A673 (cell line): Measurements from ENCODE around the gene LPIN2. TPM values are rescaled to one million over a fixed set of nuclear protein-coding genes. Genes with fewer than 3 reads are reported as not detected.

Source experiments
- BruUV-seq: library from RNA; stranded (reverse); fragments of 400-500 nt; replicated peaks from 2 replicates; lab custom pipeline; 2021; lab: Mats Ljungman, UMichigan
- CTCF ChIA-PET: fragments of 300-600 bp; sonication (Branson Sonifier 250); formaldehyde crosslinking; loops from one replicate; lab custom pipeline; 2022; ENCODE audit warnings: antibody characterized with exemption; lab: Charles Lee
- POLR2A ChIA-PET: fragments of 300-600 bp; sonication (Branson Sonifier 250); formaldehyde crosslinking; loops from one replicate; lab custom pipeline; 2022; ENCODE audit warnings: antibody characterized with exemption; ENCODE audit not compliant: low non-redundant PET; lab: Charles Lee
- DNase-seq: peaks from one replicate; pipeline ENCODE4 v3.0.0-alpha.2; 2015; ENCODE audit warnings: low spot score
- H3K27ac ChIP-seq: fragments of 200-600 bp; sonication (generic); 2 replicates; pipeline ENCODE4 v1.5.1; 2016; ENCODE audit warnings: mixed run types, low read depth, mild to moderate bottlenecking, mixed read lengths, antibody characterized with exemption, low read length; ENCODE audit not compliant: poor library complexity, severe bottlenecking
- H3K27me3 ChIP-seq: fragments of 200-600 bp; sonication (generic); replicated peaks from 2 replicates; pipeline ENCODE4 v1.6.1; 2017; ENCODE audit warnings: mixed run types, low read depth, mild to moderate bottlenecking, mixed read lengths, antibody characterized with exemption, low read length; ENCODE audit not compliant: insufficient read depth, poor library complexity
- H3K36me3 ChIP-seq: fragments of 200-600 bp; sonication (generic); 2 replicates; pipeline ENCODE4 v1.6.1; 2016; ENCODE audit warnings: mixed run types, mild to moderate bottlenecking, mixed read lengths, antibody characterized with exemption, low read length; ENCODE audit not compliant: insufficient read depth, poor library complexity, severe bottlenecking
- H3K4me1 ChIP-seq: fragments of 200-600 bp; sonication (generic); 2 replicates; pipeline ENCODE4 v1.6.1; 2017; ENCODE audit warnings: mixed run types, mild to moderate bottlenecking, mixed read lengths, antibody characterized with exemption, low read length; ENCODE audit not compliant: insufficient read depth, poor library complexity, severe bottlenecking
- H3K4me3 ChIP-seq: fragments of 200-600 bp; sonication (generic); 2 replicates; pipeline ENCODE4 v1.5.1; 2016; ENCODE audit warnings: low read depth, mixed run types, mild to moderate bottlenecking, mixed read lengths, low read length; ENCODE audit not compliant: poor library complexity, severe bottlenecking
- H3K9me3 ChIP-seq: fragments of 200-600 bp; sonication (generic); 2 replicates; pipeline ENCODE4 v1.6.1; 2016; ENCODE audit warnings: mixed run types, low read depth, mild to moderate bottlenecking, mixed read lengths, antibody characterized with exemption, low read length; ENCODE audit not compliant: poor library complexity, severe bottlenecking
- EZH2 ChIP-seq: fragments of 200-600 bp; sonication (generic); IDR thresholded peaks from 2 replicates; pipeline ENCODE4 v1.6.1; 2017; ENCODE audit warnings: borderline replicate concordance, low read depth, mild to moderate bottlenecking, mixed read lengths, antibody characterized with exemption, low read length; ENCODE audit not compliant: poor library complexity, severe bottlenecking
- intact Hi-C: fragments of 100-400 bp; cut with micrococcal nuclease; formaldehyde crosslinking; loops from one replicate; pipeline ENCODE4 v1.10.0; 2022; ENCODE audit not compliant: unreplicated experiment
- total RNA-seq: library from RNA; stranded (reverse); gene quantifications from 2 replicates; pipeline ENCODE4 v1.2.3, GENCODE V29; 2021
- TF ChIP-seq, protein P1 (sequence below): fragments of 300-800, 200-600 bp; sonication (generic); conservative IDR thresholded peaks from 2 replicates; pipeline ENCODE4 v1.5.1; 2017; ENCODE audit warnings: low read depth, mild to moderate bottlenecking, antibody characterized with exemption, low read length, moderate library complexity, mixed read lengths

The LPIN2 gene
- total RNA-seq, 1 experiment from 2014 or later: 22.5 TPM

GRCh38 chr18:3048820-3049349, 35.9 kb upstream of the LPIN2 start:
- Histone ChIP-seq H3K9me3 (no peaks in the 10 kb centered on the region), H3K4me1 (peaks cover 7% of the 10 kb centered on the region), H3K4me3 (no peak overlapping the region), H3K27ac (no peak overlapping the region), H3K27me3 (no peaks in the 10 kb centered on the region), H3K36me3 (no peaks in the 10 kb centered on the region)
- POLR2A ChIA-PET: no interaction called here
- intact Hi-C loops: no loop called here
- CTCF ChIA-PET: interaction anchor here (0.6 kb wide), 1 partner anchor 101 kb away, joined by 3 read pairs; no protein-coding TSS in a partner anchor
- TF ChIP-seq EZH2: no peak
- TF ChIP-seq, protein P1, sequence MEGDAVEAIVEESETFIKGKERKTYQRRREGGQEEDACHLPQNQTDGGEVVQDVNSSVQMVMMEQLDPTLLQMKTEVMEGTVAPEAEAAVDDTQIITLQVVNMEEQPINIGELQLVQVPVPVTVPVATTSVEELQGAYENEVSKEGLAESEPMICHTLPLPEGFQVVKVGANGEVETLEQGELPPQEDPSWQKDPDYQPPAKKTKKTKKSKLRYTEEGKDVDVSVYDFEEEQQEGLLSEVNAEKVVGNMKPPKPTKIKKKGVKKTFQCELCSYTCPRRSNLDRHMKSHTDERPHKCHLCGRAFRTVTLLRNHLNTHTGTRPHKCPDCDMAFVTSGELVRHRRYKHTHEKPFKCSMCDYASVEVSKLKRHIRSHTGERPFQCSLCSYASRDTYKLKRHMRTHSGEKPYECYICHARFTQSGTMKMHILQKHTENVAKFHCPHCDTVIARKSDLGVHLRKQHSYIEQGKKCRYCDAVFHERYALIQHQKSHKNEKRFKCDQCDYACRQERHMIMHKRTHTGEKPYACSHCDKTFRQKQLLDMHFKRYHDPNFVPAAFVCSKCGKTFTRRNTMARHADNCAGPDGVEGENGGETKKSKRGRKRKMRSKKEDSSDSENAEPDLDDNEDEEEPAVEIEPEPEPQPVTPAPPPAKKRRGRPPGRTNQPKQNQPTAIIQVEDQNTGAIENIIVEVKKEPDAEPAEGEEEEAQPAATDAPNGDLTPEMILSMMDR: no peak
- DNase-seq: no peak
- no TSS peak for BruUV-seq

- TF ChIP-seq EZH2: no peak
- TF ChIP-seq, protein P1: no peak
- ChIA-PET CTCF (interaction anchor here (0.6 kb wide), 1 partner anchor 100 kb away, joined by 3 read pairs; no protein-coding TSS in a partner anchor), POLR2A (no interaction called here)
- Histone ChIP-seq H3K4me3 (no peak overlapping the region), H3K9me3 (no peaks in the 10 kb centered on the region), H3K27me3 (no peaks in the 10 kb centered on the region), H3K4me1 (peaks cover 7% of the 10 kb centered on the region), H3K36me3 (no peaks in the 10 kb centered on the region), H3K27ac (no peak overlapping the region)
- no peak for DNase-seq
- intact Hi-C loops: no loop called here
- BruUV-seq: no TSS peak
Observed at GRCh38 chr18:3048121-3048520, 35.2 kb upstream of the LPIN2 start.

DNA sequence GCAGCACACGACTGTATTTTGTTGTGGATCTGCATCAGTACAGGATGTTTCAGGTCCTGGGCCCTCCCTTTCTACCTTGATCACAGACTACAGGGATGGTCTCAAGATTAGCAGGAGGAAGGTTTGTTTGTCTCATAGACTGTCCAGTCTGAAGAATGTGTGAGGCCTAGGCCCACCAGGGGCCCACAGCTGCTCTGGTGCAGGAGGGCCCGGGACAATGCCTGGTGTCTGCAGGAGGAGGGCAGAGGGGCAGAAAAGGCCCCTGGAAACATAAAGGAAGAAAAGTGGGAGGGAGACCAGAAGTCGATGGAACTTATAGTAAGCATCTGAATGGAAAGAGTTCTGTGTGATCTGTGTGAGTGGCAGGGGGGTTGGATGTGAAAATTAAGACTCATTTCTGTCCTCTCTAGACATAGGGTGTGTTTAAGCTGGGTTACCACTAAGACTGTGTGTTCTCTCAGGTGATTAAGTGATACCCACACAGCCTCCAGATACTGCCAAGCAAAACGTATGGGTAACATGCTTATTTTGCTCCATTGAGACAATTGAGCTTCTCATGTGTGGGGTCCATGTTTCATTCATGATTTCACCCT, 33.4 kb upstream of the LPIN2 start:
- H3K4me3 ChIP-seq: no peak overlapping the region
- ChIA-PET CTCF (no interaction called here), POLR2A (no interaction called here)
- no peak for TF ChIP-seq EZH2
- TF ChIP-seq, protein P1: no peak
- no peak for DNase-seq
- H3K27me3 ChIP-seq: no peaks in the 10 kb centered on the region
- intact Hi-C loops: no loop called here
- BruUV-seq: no TSS peak
- H3K9me3 ChIP-seq: no peaks in the 10 kb centered on the region
- H3K36me3 ChIP-seq: no peaks in the 10 kb centered on the region
- H3K27ac ChIP-seq: no peak overlapping the region
- peaks cover 7% of the 10 kb centered on the region for H3K4me1 ChIP-seq
